ENCODE data around the gene KLHL29.

KLHL29 gene

DNA sequence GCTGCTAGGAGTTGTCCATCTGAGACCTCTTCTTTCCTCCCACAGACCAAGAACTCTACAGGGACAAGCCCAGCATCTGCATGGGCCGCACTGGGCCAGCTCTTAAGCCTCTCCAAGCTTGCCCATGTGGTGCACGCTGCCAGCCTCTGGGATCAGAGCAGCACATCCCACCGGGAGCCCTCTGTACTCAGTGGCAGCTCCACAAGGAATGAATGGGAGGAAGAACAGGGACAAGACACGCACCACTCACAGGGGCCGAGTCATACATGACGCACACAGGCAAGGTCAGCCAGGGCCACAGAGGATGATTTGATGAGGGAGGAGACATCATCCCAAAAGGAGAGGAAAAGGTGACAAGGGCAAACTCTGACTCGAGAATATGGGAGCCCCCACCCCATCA is 268.3 kb downstream of the KLHL29 start:
- H3K27ac ChIP-seq (replicated peaks) = no peak overlapping the region

DNA sequence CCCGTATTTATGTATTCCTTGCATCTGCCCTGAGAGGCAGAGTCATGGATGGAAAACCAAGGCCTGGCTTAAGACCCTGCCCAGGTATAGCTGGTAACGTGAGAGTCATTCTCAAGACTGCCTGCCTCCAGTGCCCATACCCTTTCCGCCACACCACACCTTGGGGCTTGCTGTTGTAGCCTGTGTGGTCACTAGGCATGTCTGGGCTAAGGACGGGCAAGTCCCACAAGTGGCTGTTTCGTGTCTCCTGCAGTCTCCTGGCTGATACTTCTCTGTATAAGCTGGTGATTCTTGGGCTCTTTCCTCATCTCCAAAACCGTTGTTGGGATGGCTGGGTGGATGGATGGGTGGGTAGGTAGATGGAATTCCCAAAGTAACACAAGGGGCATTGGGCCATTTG is 269.8 kb downstream of the KLHL29 start:
- TF ChIP-seq SPI1 (IDR thresholded peaks at IDR 0.05; ENCODE audit: borderline replicate concordance, low read depth) (no peak), GABPA (IDR thresholded peaks at IDR 0.05; ENCODE audit: low read depth) (no peak), POLR2AphosphoS5 (IDR thresholded peaks at IDR 0.05; ENCODE audit: low read depth) (no peak)
- TF ChIP-seq, protein P1, sequence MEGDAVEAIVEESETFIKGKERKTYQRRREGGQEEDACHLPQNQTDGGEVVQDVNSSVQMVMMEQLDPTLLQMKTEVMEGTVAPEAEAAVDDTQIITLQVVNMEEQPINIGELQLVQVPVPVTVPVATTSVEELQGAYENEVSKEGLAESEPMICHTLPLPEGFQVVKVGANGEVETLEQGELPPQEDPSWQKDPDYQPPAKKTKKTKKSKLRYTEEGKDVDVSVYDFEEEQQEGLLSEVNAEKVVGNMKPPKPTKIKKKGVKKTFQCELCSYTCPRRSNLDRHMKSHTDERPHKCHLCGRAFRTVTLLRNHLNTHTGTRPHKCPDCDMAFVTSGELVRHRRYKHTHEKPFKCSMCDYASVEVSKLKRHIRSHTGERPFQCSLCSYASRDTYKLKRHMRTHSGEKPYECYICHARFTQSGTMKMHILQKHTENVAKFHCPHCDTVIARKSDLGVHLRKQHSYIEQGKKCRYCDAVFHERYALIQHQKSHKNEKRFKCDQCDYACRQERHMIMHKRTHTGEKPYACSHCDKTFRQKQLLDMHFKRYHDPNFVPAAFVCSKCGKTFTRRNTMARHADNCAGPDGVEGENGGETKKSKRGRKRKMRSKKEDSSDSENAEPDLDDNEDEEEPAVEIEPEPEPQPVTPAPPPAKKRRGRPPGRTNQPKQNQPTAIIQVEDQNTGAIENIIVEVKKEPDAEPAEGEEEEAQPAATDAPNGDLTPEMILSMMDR (IDR thresholded peaks at IDR 0.05; ENCODE audit: insufficient read depth, low read length) = no peak
- TF ChIP-seq, protein P2, sequence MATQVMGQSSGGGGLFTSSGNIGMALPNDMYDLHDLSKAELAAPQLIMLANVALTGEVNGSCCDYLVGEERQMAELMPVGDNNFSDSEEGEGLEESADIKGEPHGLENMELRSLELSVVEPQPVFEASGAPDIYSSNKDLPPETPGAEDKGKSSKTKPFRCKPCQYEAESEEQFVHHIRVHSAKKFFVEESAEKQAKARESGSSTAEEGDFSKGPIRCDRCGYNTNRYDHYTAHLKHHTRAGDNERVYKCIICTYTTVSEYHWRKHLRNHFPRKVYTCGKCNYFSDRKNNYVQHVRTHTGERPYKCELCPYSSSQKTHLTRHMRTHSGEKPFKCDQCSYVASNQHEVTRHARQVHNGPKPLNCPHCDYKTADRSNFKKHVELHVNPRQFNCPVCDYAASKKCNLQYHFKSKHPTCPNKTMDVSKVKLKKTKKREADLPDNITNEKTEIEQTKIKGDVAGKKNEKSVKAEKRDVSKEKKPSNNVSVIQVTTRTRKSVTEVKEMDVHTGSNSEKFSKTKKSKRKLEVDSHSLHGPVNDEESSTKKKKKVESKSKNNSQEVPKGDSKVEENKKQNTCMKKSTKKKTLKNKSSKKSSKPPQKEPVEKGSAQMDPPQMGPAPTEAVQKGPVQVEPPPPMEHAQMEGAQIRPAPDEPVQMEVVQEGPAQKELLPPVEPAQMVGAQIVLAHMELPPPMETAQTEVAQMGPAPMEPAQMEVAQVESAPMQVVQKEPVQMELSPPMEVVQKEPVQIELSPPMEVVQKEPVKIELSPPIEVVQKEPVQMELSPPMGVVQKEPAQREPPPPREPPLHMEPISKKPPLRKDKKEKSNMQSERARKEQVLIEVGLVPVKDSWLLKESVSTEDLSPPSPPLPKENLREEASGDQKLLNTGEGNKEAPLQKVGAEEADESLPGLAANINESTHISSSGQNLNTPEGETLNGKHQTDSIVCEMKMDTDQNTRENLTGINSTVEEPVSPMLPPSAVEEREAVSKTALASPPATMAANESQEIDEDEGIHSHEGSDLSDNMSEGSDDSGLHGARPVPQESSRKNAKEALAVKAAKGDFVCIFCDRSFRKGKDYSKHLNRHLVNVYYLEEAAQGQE (IDR thresholded peaks at IDR 0.05; ENCODE audit: insufficient replicate concordance, low read depth) = no peak
- H3K27ac ChIP-seq (replicated peaks) = no peak overlapping the region
- H3K4me3 ChIP-seq (replicated peaks; ENCODE audit: insufficient read depth, low read length) = no peak overlapping the region
- no peaks in the 10 kb centered on the region for H3K27me3 ChIP-seq (ENCODE audit: insufficient read depth, poor library complexity, severe bottlenecking)
- DNase-seq (ENCODE audit: low read depth in 1 of 2, low spot score in 1 of 2) = no peak

More for the DNA sequence above, 268.3 kb downstream of the KLHL29 start:
- H3K4me3 ChIP-seq (replicated peaks; ENCODE audit: insufficient read depth, low read length) = no peak overlapping the region
- no peak for DNase-seq (ENCODE audit: low read depth in 1 of 2, low spot score in 1 of 2)
- no peaks in the 10 kb centered on the region for H3K27me3 ChIP-seq (ENCODE audit: insufficient read depth, poor library complexity, severe bottlenecking)
- TF ChIP-seq POLR2AphosphoS5 (IDR thresholded peaks at IDR 0.05; ENCODE audit: low read depth) = no peak

DNA sequence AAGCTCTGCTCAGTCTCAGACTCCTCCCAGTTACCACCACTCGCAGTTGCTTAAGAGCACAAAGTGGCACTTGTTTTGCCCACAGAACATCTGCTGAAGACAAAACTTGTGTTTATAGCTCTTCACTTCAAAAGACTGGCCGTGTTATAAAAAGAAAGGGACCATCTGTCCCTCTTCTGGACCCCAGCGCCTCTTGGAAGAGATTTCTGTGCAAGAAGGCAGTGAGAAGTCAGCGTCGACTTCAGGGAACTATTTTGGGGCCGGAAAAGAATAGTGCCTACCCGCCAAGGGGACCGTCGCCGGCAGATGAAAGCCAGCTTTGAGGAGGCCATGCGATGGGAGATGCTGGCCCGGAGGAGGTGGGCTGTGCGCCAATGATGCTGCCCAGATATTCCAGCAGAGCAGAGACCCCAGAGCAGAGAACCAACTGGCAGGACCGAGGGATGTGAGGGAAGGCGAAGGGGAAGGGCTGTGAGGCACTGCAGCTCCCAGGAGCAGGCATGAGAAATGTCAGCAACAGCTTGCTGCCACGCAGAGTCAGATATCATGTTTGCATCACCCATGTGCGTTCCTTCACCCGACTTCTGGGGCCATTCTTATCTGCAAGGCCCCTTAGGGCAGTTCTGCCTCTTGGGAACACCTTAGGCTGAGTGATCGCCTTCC is 271.1 kb downstream of the KLHL29 start:
- Histone ChIP-seq H3K27me3 (ENCODE audit: insufficient read depth, poor library complexity, severe bottlenecking) (no peaks in the 10 kb centered on the region), H3K4me3 (replicated peaks; ENCODE audit: insufficient read depth, low read length) (no peak overlapping the region), H3K27ac (replicated peaks) (no peak overlapping the region)
- TF ChIP-seq POLR2AphosphoS5 (IDR thresholded peaks at IDR 0.05; ENCODE audit: low read depth) = no peak
- TF ChIP-seq SPI1 (IDR thresholded peaks at IDR 0.05; ENCODE audit: borderline replicate concordance, low read depth) = no peak
- TF ChIP-seq, protein P1 (IDR thresholded peaks at IDR 0.05; ENCODE audit: insufficient read depth, low read length) = no peak
- TF ChIP-seq GABPA (IDR thresholded peaks at IDR 0.05; ENCODE audit: low read depth) = no peak
- TF ChIP-seq, protein P2 (IDR thresholded peaks at IDR 0.05; ENCODE audit: insufficient replicate concordance, low read depth) = no peak
- DNase-seq (ENCODE audit: low read depth in 1 of 2, low spot score in 1 of 2) = no peak

DNA sequence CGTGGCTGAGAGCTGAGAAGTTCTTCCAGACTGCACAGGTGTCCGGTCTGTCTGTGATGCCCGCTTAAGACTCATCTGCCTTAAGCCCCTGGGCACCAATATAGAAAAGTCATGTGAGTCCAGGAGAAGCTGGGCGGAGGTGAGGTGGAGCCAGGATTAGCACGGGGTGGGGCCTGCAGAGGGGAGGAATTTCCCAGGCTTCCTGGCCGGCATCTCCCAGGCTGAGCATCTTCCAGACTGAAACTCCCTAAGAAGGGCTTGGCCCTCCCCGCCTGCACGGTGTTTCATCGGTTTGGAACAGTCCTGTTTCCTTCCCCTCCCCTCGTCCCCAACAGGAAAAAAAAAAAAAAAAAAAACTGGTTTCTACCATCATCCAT is 271.6 kb downstream of the KLHL29 start:
- no peak for TF ChIP-seq POLR2AphosphoS5 (IDR thresholded peaks at IDR 0.05; ENCODE audit: low read depth)
- TF ChIP-seq, protein P2 (IDR thresholded peaks at IDR 0.05; ENCODE audit: insufficient replicate concordance, low read depth) = no peak
- TF ChIP-seq, protein P1 (IDR thresholded peaks at IDR 0.05; ENCODE audit: insufficient read depth, low read length) = no peak
- DNase-seq (ENCODE audit: low read depth in 1 of 2, low spot score in 1 of 2) = no peak
- Histone ChIP-seq H3K4me3 (replicated peaks; ENCODE audit: insufficient read depth, low read length) (no peak overlapping the region), H3K27ac (replicated peaks) (no peak overlapping the region), H3K27me3 (ENCODE audit: insufficient read depth, poor library complexity, severe bottlenecking) (no peaks in the 10 kb centered on the region)

All from HL-60 (cell line).